Measurements from ENCODE around the gene CACNG5.
"Not testable (repeated sequence)": the region's sequence is repeated elsewhere in the genome, so short reads cannot be mapped to it uniquely, and the experiment has no call there.

The CACNG5 gene

GRCh38 chr17:66849851-66850580 lies 15.1 kb downstream of the CACNG5 start:
- ATAC-seq (no peak), DNase-seq (no peak)

GRCh38 chr17:66850692-66851091 lies 15.8 kb downstream of the CACNG5 start:
- no peak for DNase-seq
- ATAC-seq: no peak

GRCh38 chr17:66855204-66855603 lies 20.3 kb downstream of the CACNG5 start:
- ATAC-seq (no peak), DNase-seq (peak; percentile 65)

GRCh38 chr17:66858226-66859083 lies 23.5 kb downstream of the CACNG5 start:
- no peak for ATAC-seq

GRCh38 chr17:66859353-66859752 lies 24.4 kb downstream of the CACNG5 start:
- no peak for ATAC-seq
- DNase-seq: no peak

More at GRCh38 chr17:66858226-66859083, 23.5 kb downstream of the CACNG5 start:
- no peak for DNase-seq

- no peak for DNase-seq
- ATAC-seq: peak; percentile 75
These were observed 25.3 kb downstream of the CACNG5 start for GRCh38 chr17:66860204-66860603.

- no peak for ATAC-seq
- no peak for DNase-seq
These were observed 28.9 kb downstream of the CACNG5 start for GRCh38 chr17:66863820-66864219.

- no peak for DNase-seq
These were observed 30.2 kb downstream of the CACNG5 start for GRCh38 chr17:66865151-66865550.

GRCh38 chr17:66873962-66874361 lies 39.0 kb downstream of the CACNG5 start:
- DNase-seq: no peak
- ATAC-seq: no peak

More at GRCh38 chr17:66865151-66865550, 30.2 kb downstream of the CACNG5 start:
- ATAC-seq: no peak

GRCh38 chr17:66884931-66885330 lies 50.0 kb downstream of the CACNG5 start:
- DNase-seq: no peak
- no peak for ATAC-seq

GRCh38 chr17:66885417-66885816 lies 50.5 kb downstream of the CACNG5 start:
- ATAC-seq: no peak
- no peak for DNase-seq

- ATAC-seq: no peak
These were observed 54.7 kb downstream of the CACNG5 start for GRCh38 chr17:66889480-66890230.

GRCh38 chr17:66892246-66892645 lies 57.3 kb downstream of the CACNG5 start:
- DNase-seq: no peak
- no peak for ATAC-seq

More at GRCh38 chr17:66889480-66890230, 54.7 kb downstream of the CACNG5 start:
- no peak for DNase-seq

GRCh38 chr17:66893382-66893781 lies 58.5 kb downstream of the CACNG5 start:
- DNase-seq (no peak), ATAC-seq (no peak)

GRCh38 chr17:66893863-66894262 lies 58.9 kb downstream of the CACNG5 start:
- no peak for DNase-seq
- ATAC-seq: no peak

GRCh38 chr17:66897141-66897540 lies 62.2 kb downstream of the CACNG5 start:
- DNase-seq: no peak
- ATAC-seq: no peak

GRCh38 chr17:66898536-66898935 lies 63.6 kb downstream of the CACNG5 start:
- peak; percentile 14 for ATAC-seq

GRCh38 chr17:66900126-66901010 lies 65.5 kb downstream of the CACNG5 start:
- DNase-seq (no peak), ATAC-seq (no peak)

More at GRCh38 chr17:66898536-66898935, 63.6 kb downstream of the CACNG5 start:
- DNase-seq: no peak

GRCh38 chr17:66903296-66903695 lies 68.4 kb downstream of the CACNG5 start:
- DNase-seq, ATAC-seq: not testable (repeated sequence)

GRCh38 chr17:66903781-66904180 lies 68.9 kb downstream of the CACNG5 start:
- no peak for ATAC-seq

More at GRCh38 chr17:66903781-66904180, 68.9 kb downstream of the CACNG5 start:
- DNase-seq: no peak

Measured in stimulated activated naive CD8-positive, alpha-beta T cell treated with anti-CD3 and anti-CD28 coated beads, Interleukin-15, Interleukin-2, amounts not matched to agents 100 U/mL and 50 U/mL, for 24 hours (primary cell).